Measurements from ENCODE around the gene CCDC150. TPM values are rescaled to one million over a fixed set of nuclear protein-coding genes. Genes with fewer than 3 reads are reported as not detected.
"Not testable (repeated sequence)": the region's sequence is repeated elsewhere in the genome, so short reads cannot be mapped to it uniquely, and the experiment has no call there.

The CCDC150 gene
- total RNA-seq, 1 donor from 2014 or later, result 3.1 TPM

DNA sequence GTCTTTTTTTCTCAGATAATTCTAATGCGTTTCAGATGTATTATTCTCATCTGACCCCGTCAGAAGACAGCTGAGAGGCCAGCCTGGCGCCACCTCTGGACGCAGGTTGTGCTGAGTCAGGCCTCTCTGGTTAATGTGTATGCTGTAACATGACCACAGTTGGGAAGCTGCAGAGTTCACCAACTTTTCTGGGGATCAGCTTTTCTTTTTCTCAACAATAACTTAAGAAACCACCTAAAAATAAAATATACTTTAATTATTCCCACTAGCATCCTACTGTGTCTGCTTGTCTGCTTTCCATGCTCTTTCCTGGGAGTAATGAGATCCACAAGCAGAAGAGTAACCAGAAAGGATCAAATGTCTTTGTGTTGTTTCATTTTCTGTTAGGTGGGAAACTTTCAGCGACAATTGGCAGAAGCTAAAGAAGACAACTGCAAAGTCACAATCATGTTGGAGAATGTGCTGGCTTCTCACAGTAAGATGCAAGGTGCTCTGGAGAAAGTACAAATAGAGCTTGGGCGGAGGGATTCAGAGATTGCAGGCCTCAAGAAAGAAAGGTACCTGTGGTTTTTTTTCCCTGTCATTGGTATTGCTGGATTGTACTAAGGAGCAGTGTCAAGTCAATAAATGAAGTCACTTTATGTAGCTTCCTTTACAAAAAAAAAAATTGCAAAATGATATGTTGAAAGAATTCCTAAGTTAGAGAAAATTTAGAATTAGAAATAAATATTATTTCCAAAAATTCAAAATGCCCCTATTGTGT lies 79.8 kb downstream of the CCDC150 start:
- TF ChIP-seq, protein P1, sequence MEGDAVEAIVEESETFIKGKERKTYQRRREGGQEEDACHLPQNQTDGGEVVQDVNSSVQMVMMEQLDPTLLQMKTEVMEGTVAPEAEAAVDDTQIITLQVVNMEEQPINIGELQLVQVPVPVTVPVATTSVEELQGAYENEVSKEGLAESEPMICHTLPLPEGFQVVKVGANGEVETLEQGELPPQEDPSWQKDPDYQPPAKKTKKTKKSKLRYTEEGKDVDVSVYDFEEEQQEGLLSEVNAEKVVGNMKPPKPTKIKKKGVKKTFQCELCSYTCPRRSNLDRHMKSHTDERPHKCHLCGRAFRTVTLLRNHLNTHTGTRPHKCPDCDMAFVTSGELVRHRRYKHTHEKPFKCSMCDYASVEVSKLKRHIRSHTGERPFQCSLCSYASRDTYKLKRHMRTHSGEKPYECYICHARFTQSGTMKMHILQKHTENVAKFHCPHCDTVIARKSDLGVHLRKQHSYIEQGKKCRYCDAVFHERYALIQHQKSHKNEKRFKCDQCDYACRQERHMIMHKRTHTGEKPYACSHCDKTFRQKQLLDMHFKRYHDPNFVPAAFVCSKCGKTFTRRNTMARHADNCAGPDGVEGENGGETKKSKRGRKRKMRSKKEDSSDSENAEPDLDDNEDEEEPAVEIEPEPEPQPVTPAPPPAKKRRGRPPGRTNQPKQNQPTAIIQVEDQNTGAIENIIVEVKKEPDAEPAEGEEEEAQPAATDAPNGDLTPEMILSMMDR (IDR thresholded peaks at IDR 0.05), result peak; percentile 50
- Mint-ChIP-seq H3K27me3 (ENCODE audit: low read depth) (no peaks in the 10 kb centered on the region), H3K27ac (ENCODE audit: unreplicated experiment) (peak overlapping the region; percentile 92), H3K9me3 (ENCODE audit: low read depth) (no peaks in the 10 kb centered on the region), H3K4me1 (ENCODE audit: low read depth) (peaks cover 12% of the 10 kb centered on the region), H3K4me3 (ENCODE audit: unreplicated experiment) (peak overlapping the region; percentile 37), H3K36me3 (ENCODE audit: low read depth) (peaks cover 2% of the 10 kb centered on the region)
- no peak for DNase-seq (ENCODE audit: low spot score)

DNA sequence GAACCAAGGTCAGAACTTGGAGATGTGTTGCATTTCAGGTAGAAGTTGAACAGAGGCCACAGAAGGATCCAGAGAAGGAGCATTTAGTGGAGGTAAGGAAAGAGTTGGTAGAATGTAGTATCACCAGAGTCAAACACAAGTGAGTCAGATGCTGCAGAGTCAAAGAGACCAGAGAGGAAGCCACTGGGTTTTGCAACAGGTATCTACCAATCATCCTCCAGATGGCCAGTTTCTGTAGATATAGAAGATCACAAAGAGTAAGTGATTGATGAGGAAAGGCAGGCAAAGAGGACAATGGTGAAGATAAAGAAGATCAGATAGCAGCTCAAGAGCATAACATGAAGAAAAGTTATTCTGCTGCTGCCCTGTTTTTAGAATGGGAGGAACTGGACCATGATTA lies 84.1 kb downstream of the CCDC150 start:
- H3K4me3 Mint-ChIP-seq (ENCODE audit: unreplicated experiment), result no peak overlapping the region
- H3K9me3 Mint-ChIP-seq (ENCODE audit: low read depth), result no peaks in the 10 kb centered on the region
- peaks cover 10% of the 10 kb centered on the region for H3K4me1 Mint-ChIP-seq (ENCODE audit: low read depth)
- TF ChIP-seq, protein P1 (IDR thresholded peaks at IDR 0.05), result no peak
- H3K27me3 Mint-ChIP-seq (ENCODE audit: low read depth), result no peaks in the 10 kb centered on the region
- DNase-seq (ENCODE audit: low spot score), result no peak
- H3K36me3 Mint-ChIP-seq (ENCODE audit: low read depth), result peaks cover 2% of the 10 kb centered on the region
- H3K27ac Mint-ChIP-seq (ENCODE audit: unreplicated experiment), result no peak overlapping the region

DNA sequence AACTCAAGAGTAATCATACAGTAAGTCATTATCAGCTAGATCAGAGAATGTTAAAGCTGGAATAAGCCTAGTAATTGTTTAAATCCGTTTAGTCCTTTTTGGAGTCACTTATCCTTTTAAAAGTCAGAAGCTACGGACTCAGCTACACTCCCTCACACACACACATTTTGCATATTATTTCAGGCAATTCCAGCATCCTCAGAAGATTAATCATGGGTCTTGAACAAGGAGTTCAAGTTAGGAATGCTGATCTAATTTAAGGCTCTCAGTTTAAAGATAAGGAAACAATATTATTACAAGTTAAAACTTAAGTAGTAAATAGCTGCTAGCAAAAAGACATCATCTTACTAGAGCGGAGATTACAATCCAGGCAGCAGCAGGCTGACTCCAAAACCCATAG lies 85.7 kb downstream of the CCDC150 start:
- peaks cover 3% of the 10 kb centered on the region for H3K36me3 Mint-ChIP-seq (ENCODE audit: low read depth)
- no peak for DNase-seq (ENCODE audit: low spot score)
- no peak overlapping the region for H3K4me3 Mint-ChIP-seq (ENCODE audit: unreplicated experiment)
- no peaks in the 10 kb centered on the region for H3K9me3 Mint-ChIP-seq (ENCODE audit: low read depth)
- no peak overlapping the region for H3K27ac Mint-ChIP-seq (ENCODE audit: unreplicated experiment)
- H3K27me3 Mint-ChIP-seq (ENCODE audit: low read depth), result no peaks in the 10 kb centered on the region
- TF ChIP-seq, protein P1 (IDR thresholded peaks at IDR 0.05), result no peak
- no peaks in the 10 kb centered on the region for H3K4me1 Mint-ChIP-seq (ENCODE audit: low read depth)

DNA sequence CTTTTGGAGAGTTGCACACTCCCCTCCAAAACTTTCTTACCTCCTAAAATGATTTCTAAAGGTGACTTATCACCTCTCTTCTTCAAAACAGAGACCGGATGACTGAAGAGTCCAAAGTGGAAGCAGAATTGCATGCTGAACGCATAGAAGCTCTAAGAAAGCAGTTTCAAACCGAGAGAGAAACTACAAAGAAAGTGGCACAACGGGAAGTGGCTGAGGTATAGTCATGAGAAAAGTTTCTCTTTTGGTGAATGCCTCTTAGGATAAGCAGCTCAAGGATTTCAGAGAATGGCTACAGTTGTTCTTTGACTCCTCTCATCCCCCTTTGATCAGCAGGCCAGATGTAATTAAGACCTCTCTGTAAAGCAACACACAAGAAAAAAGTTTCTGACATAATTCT lies 86.4 kb downstream of the CCDC150 start:
- no peak overlapping the region for H3K4me3 Mint-ChIP-seq (ENCODE audit: unreplicated experiment)
- no peaks in the 10 kb centered on the region for H3K27me3 Mint-ChIP-seq (ENCODE audit: low read depth)
- no peaks in the 10 kb centered on the region for H3K9me3 Mint-ChIP-seq (ENCODE audit: low read depth)
- no peaks in the 10 kb centered on the region for H3K4me1 Mint-ChIP-seq (ENCODE audit: low read depth)
- no peak for DNase-seq (ENCODE audit: low spot score)
- H3K36me3 Mint-ChIP-seq (ENCODE audit: low read depth), result peaks cover 3% of the 10 kb centered on the region
- TF ChIP-seq, protein P1 (IDR thresholded peaks at IDR 0.05), result no peak
- H3K27ac Mint-ChIP-seq (ENCODE audit: unreplicated experiment), result no peak overlapping the region

DNA sequence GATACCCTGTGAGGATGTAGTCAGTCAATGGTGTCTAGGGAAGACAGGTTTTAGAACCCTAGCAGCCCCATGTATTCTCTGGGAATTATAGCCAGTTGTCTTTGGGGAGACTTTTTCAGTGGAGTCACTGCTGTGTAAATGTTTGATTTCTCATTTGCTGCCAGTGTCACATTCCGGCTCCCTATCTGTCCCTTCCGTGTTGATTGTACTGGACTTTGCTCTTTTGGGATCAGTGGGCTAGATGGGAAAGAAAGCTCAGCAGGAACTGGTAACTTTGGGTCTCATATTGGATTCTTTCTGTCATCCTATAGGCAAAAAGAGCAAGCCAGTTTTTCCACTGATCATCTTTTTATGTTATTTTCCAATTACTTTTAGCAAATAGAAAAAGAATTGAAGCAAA lies 89.9 kb downstream of the CCDC150 start:
- H3K4me3 Mint-ChIP-seq (ENCODE audit: unreplicated experiment), result no peak overlapping the region
- DNase-seq (ENCODE audit: low spot score), result no peak
- TF ChIP-seq, protein P1 (IDR thresholded peaks at IDR 0.05), result no peak
- H3K27me3 Mint-ChIP-seq (ENCODE audit: low read depth), result no peaks in the 10 kb centered on the region
- H3K27ac Mint-ChIP-seq (ENCODE audit: unreplicated experiment), result no peak overlapping the region
- peaks cover 5% of the 10 kb centered on the region for H3K36me3 Mint-ChIP-seq (ENCODE audit: low read depth)
- no peaks in the 10 kb centered on the region for H3K4me1 Mint-ChIP-seq (ENCODE audit: low read depth)
- no peaks in the 10 kb centered on the region for H3K9me3 Mint-ChIP-seq (ENCODE audit: low read depth)

DNA sequence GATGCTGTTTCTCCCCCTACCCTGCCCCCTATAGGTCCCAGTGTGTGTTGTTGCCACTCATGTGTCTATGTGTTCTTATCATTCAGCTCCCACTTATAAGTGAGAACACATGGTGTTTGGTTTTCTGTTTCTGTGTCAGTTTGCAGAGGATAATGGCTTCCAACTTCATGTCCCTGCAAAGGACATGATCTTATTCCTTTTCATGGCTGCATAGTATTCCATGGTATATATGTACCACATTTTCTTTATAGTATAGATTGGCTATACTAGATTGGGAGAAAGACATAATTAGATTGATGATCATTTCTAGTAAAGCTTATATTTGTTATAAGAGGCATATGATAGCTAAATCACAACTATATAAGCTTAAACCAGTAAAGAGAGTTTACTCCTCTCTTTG lies 97.1 kb downstream of the CCDC150 start:
- not testable (repeated sequence) for DNase-seq (ENCODE audit: low spot score); H3K27ac Mint-ChIP-seq (ENCODE audit: unreplicated experiment); H3K4me3 Mint-ChIP-seq (ENCODE audit: unreplicated experiment); H3K27me3 Mint-ChIP-seq (ENCODE audit: low read depth); H3K4me1 Mint-ChIP-seq (ENCODE audit: low read depth)
- Mint-ChIP-seq H3K9me3 (ENCODE audit: low read depth) (peaks cover 38% of the 10 kb centered on the region), H3K36me3 (ENCODE audit: low read depth) (peaks cover 20% of the 10 kb centered on the region)

All from chondrocyte (in vitro differentiated cells).